ENCODE results near the gene CCDC24.

DNA sequence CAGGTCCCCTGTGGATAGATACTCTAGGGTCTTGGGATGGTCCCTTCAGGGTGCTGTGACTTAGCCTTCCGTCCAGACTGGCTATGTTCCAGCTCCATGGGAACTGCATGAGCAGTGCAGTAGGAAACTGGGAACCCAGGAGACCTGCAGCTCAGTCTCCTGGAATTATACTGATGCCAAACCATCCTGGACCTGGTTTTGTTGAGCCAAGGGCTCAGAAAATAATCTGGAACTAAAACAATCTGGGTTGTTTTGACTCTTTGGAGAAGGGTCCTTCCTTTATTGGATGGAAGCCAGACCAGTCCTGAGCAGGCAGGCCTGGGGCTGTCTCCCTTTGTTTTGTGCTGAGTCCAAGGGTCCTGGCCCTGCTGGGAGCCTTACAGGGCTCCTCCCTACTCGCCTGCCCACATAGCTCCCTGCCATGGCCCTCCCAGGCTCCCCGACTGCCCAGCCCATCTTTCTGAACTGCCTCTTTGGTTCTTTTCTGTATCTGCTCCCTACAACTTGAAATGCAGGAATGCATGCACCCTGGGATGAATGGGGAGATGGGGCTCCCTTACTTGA is 43.4 kb upstream of the CCDC24 start:
- TF ChIP-seq EZH2 (IDR thresholded peaks at IDR 0.05; ENCODE audit: low read length, missing control alignments) = no peak
- TF ChIP-seq, protein P1, sequence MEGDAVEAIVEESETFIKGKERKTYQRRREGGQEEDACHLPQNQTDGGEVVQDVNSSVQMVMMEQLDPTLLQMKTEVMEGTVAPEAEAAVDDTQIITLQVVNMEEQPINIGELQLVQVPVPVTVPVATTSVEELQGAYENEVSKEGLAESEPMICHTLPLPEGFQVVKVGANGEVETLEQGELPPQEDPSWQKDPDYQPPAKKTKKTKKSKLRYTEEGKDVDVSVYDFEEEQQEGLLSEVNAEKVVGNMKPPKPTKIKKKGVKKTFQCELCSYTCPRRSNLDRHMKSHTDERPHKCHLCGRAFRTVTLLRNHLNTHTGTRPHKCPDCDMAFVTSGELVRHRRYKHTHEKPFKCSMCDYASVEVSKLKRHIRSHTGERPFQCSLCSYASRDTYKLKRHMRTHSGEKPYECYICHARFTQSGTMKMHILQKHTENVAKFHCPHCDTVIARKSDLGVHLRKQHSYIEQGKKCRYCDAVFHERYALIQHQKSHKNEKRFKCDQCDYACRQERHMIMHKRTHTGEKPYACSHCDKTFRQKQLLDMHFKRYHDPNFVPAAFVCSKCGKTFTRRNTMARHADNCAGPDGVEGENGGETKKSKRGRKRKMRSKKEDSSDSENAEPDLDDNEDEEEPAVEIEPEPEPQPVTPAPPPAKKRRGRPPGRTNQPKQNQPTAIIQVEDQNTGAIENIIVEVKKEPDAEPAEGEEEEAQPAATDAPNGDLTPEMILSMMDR (conservative IDR thresholded peaks at IDR 0.05 in 1 of 2, IDR thresholded peaks at IDR 0.05 in 1 of 2; ENCODE audit: low read depth in 1 of 2, low read length in 2 of 2) = no peak
